Fibroblast of the aortic adventitia (primary cell): ENCODE data around the gene RNF112. TPM values are rescaled to one million over a fixed set of nuclear protein-coding genes. Genes with fewer than 3 reads are reported as not detected.

Experiments used
- DNase-seq: peaks from one replicate; pipeline ENCODE4 v3.0.0-alpha.2; 2010; ENCODE audit warnings: low read depth
- H3K4me3 ChIP-seq: 2 replicates; pipeline ENCODE4 v1.5.1; 2011; ENCODE audit warnings: low read depth, mild to moderate bottlenecking, control low read depth, low read length, moderate library complexity
- total RNA-seq: library from RNA; depleted of rRNA; stranded (reverse); fragments of >200 nt; gene quantifications from 2 replicates; pipeline ENCODE4 v1.2.3, GENCODE V29; 2012; ENCODE audit warnings: low replicate concordance
- TF ChIP-seq, protein P1 (sequence below): IDR thresholded peaks from 2 replicates; pipeline ENCODE4 v1.5.1; 2011; ENCODE audit warnings: mild to moderate bottlenecking, low read length, control low read depth, inconsistent platforms; ENCODE audit not compliant: insufficient read depth

RNF112 gene
- total RNA-seq, 1 donor: 0.36 TPM

DNA sequence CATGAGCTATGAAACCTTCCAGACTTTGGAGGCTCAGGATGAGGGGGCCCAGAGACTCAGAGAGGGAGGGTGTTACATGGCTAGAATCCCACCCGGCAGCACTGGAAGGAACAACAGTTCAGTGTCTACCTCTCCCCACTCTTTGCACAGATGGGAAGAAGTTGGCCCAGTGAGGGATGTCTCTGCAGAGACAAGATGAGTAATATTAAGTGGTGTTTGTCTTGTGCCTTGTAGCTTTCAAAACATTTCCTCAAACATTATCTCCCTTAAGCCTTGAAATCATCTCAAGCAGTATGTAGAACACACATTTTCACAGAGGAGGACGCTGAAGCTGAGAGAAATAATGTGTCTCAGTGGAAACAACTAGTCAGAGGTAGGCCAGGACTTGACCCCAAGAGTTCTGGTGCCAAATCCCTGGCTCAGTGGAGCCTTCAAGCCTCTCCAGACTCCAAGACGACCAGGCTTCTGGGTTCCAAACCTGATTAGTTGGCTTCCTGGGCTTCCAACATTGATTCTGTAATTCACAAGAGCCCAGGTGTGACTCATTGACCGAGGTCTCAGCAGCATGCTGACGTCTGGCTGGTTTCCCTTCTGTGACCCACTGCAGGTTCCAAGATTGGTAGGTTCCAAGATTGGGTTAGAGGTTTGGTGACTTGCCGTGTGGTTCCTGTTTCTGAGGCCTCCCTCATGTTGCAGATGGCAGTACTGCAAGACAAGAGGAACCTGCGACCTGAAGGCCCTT is 7.4 kb downstream of the RNF112 start:
- DNase-seq: peak; percentile 86
- no peak overlapping the region for H3K4me3 ChIP-seq

GRCh38 chr17:19421219-19421618 is 10.2 kb downstream of the RNF112 start:
- H3K4me3 ChIP-seq: no peak overlapping the region
- TF ChIP-seq, protein P1, sequence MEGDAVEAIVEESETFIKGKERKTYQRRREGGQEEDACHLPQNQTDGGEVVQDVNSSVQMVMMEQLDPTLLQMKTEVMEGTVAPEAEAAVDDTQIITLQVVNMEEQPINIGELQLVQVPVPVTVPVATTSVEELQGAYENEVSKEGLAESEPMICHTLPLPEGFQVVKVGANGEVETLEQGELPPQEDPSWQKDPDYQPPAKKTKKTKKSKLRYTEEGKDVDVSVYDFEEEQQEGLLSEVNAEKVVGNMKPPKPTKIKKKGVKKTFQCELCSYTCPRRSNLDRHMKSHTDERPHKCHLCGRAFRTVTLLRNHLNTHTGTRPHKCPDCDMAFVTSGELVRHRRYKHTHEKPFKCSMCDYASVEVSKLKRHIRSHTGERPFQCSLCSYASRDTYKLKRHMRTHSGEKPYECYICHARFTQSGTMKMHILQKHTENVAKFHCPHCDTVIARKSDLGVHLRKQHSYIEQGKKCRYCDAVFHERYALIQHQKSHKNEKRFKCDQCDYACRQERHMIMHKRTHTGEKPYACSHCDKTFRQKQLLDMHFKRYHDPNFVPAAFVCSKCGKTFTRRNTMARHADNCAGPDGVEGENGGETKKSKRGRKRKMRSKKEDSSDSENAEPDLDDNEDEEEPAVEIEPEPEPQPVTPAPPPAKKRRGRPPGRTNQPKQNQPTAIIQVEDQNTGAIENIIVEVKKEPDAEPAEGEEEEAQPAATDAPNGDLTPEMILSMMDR: no peak
- no peak for DNase-seq

More for the DNA sequence above, 7.4 kb downstream of the RNF112 start:
- TF ChIP-seq, protein P1: peak; percentile 37

DNA sequence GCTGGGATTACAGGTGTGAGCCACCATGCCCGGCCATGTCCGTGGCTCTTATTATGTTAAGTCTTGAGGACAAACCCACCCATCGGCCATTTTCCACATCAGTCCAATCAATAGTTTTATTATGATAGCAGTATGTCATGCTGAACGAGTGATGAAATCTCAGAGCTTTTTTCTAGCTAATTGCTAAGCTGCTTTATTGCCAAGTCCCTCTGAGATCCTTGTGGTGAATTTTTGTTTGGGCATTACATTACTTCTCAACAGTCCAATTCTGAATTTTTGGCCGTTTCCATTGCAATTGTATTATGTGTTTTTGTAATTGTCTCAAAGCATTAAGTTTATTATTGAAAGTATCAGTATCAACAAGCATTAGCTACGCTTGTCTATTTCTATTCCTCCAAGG is 10.9 kb downstream of the RNF112 start:
- DNase-seq: no peak
- TF ChIP-seq, protein P1: no peak
- H3K4me3 ChIP-seq: no peak overlapping the region

GRCh38 chr17:19424934-19425868 is 14.2 kb downstream of the RNF112 start:
- H3K4me3 ChIP-seq: no peak overlapping the region
- peak; percentile 73 for DNase-seq
- TF ChIP-seq, protein P1: no peak

- no peak overlapping the region for H3K4me3 ChIP-seq
- TF ChIP-seq, protein P1: no peak
- DNase-seq: no peak
These were observed 15.6 kb downstream of the RNF112 start for GRCh38 chr17:19426631-19427030.

DNA sequence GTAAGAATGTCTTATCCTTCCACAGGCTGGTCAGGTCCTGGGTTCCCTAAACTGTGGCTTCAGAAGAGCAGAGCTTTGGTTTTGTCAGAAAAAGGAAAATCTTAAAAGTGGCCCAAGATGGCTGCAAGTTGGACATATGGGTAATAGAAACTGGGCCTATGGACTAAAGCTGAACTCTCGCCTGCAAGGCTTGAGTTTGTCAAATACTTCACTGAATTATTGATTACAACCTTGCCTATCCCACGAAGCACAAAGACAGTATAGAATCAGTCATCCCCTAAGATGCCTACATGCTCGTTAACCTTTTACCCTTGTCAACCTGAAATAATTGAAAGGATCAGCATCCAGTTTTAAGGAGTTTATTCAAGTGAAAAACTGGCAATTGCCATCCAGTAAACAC is 20.7 kb downstream of the RNF112 start:
- H3K4me3 ChIP-seq: no peak overlapping the region
- no peak for DNase-seq
- TF ChIP-seq, protein P1: no peak
